H1 (cell line): ENCODE measurements around the gene POGK.

Experiments used
- CTCF ChIP-seq, 3 experiments: IDR thresholded peaks; 1 replicate in 2 of 3; 2 replicates in 1 of 3; pipeline versions ENCODE4 v1.5.1 to v1.6.1; 2011; ENCODE audit warnings: low read length in 3 of 3, mild to moderate bottlenecking in 3 of 3, inconsistent platforms in 2 of 3, low read depth in 1 of 3, moderate library complexity in 1 of 3; ENCODE audit not compliant: insufficient read depth in 1 of 3; ENCODE audit errors: control extremely low read depth in 1 of 3
- SP1 ChIP-seq: IDR thresholded peaks from 2 replicates; pipeline ENCODE4 v1.6.1; 2011; ENCODE audit warnings: low read depth, low read length
- SP2 ChIP-seq: IDR thresholded peaks from 2 replicates; pipeline ENCODE4 v1.6.1; 2012; ENCODE audit warnings: mild to moderate bottlenecking, low read length, inconsistent platforms

- no peak for TF ChIP-seq SP1
- TF ChIP-seq CTCF (IDR thresholded peaks at IDR 0.05; ENCODE audit: control extremely low read depth in 1 of 3, insufficient read depth in 1 of 3, low read depth in 1 of 3, low read length in 3 of 3): no peak
- TF ChIP-seq SP2: no peak
These were observed 29.4 kb downstream of the POGK start for GRCh38 chr1:166868639-166869038.
